ENCODE results near the gene ROBO1.

GRCh38 chr3:78926523-78926922, 841.3 kb downstream of the ROBO1 start:
- TF ChIP-seq CTCF (conservative IDR thresholded peaks at IDR 0.05) (no peak), ZFX (IDR thresholded peaks at IDR 0.05) (no peak)
